Keratinocyte (primary cell): ENCODE measurements around the gene VIPR1.
"Not testable (repeated sequence)": the region's sequence is repeated elsewhere in the genome, so short reads cannot be mapped to it uniquely, and the experiment has no call there.

ENCODE experiments used
- EZH2 ChIP-seq: IDR thresholded peaks from one replicate; pipeline ENCODE4 v1.6.1; 2012; ENCODE audit warnings: inconsistent platforms, mild to moderate bottlenecking, low read length, moderate library complexity
- TF ChIP-seq, protein P1 (sequence below), 3 experiments: IDR thresholded peaks in 1 of 3; conservative IDR thresholded peaks in 1 of 3; optimal IDR thresholded peaks in 1 of 3; 2 replicates in 2 of 3; 3 replicates in 1 of 3; pipeline versions ENCODE3 to v1.5.1; 2011; ENCODE audit warnings: low read length in 3 of 3, mild to moderate bottlenecking in 3 of 3, moderate library complexity in 2 of 3, control low read depth in 1 of 3, inconsistent platforms in 1 of 3; ENCODE audit not compliant: insufficient read depth in 2 of 3; ENCODE audit errors: extremely low read depth in 1 of 3

- TF ChIP-seq, protein P1, sequence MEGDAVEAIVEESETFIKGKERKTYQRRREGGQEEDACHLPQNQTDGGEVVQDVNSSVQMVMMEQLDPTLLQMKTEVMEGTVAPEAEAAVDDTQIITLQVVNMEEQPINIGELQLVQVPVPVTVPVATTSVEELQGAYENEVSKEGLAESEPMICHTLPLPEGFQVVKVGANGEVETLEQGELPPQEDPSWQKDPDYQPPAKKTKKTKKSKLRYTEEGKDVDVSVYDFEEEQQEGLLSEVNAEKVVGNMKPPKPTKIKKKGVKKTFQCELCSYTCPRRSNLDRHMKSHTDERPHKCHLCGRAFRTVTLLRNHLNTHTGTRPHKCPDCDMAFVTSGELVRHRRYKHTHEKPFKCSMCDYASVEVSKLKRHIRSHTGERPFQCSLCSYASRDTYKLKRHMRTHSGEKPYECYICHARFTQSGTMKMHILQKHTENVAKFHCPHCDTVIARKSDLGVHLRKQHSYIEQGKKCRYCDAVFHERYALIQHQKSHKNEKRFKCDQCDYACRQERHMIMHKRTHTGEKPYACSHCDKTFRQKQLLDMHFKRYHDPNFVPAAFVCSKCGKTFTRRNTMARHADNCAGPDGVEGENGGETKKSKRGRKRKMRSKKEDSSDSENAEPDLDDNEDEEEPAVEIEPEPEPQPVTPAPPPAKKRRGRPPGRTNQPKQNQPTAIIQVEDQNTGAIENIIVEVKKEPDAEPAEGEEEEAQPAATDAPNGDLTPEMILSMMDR (optimal IDR thresholded peaks at IDR 0.05 in 1 of 3, IDR thresholded peaks at IDR 0.05 in 1 of 3, conservative IDR thresholded peaks at IDR 0.05 in 1 of 3; ENCODE audit: extremely low read depth in 1 of 3, insufficient read depth in 2 of 3, low read length in 3 of 3), result not testable (repeated sequence)
- TF ChIP-seq EZH2, result not testable (repeated sequence)
These were observed 54.4 kb downstream of the VIPR1 start for GRCh38 chr3:42556817-42557216.
